GM19193 (cell line): Measurements from ENCODE around the gene HOXA11.

Source experiments
- POLR2A ChIP-seq: IDR thresholded peaks from 4 replicates; pipeline ENCODE4 v1.6.1; 2011; ENCODE audit not compliant: insufficient read depth, insufficient read length; ENCODE audit errors: extremely low read depth

HOXA11 gene

DNA sequence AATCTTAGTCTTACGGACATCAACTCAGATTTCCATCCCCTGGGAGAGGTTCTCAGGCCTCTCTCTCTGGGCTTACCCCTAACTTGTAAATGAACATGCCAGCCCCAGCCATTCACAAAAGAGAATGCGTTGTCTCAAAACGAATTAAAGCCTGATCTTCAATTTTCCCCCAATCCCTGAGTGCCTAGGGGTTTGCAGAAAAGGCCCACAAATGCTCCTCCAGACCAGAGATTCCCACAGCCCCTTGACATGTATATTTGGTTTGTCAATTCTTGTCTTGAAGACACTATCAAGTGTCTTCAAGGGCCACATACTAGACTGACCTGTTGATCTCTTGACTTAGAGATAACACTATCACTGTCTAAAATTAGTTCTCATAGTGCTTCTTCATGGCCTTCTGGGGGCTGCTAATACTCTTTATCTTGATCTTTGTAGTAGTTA, 26.8 kb upstream of the HOXA11 start:
- no peak for TF ChIP-seq POLR2A

DNA sequence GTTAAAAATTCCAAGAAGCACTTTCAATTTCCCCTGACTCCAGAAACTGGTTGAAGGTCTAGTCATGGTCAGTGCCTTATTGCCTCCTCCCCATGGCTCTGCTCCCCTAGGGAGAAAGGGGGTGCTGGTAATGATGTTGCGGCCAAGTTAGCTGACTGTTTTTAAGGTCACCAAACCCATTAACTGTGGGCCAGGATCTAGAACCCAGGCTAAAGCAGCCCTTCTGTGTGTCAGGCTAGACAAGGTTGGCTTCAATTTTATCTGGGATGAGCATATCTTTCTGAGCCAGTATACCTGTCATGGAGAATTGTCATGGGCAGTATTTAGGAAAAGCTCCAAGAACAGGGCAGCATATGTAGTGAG, 26.0 kb upstream of the HOXA11 start:
- no peak for TF ChIP-seq POLR2A

DNA sequence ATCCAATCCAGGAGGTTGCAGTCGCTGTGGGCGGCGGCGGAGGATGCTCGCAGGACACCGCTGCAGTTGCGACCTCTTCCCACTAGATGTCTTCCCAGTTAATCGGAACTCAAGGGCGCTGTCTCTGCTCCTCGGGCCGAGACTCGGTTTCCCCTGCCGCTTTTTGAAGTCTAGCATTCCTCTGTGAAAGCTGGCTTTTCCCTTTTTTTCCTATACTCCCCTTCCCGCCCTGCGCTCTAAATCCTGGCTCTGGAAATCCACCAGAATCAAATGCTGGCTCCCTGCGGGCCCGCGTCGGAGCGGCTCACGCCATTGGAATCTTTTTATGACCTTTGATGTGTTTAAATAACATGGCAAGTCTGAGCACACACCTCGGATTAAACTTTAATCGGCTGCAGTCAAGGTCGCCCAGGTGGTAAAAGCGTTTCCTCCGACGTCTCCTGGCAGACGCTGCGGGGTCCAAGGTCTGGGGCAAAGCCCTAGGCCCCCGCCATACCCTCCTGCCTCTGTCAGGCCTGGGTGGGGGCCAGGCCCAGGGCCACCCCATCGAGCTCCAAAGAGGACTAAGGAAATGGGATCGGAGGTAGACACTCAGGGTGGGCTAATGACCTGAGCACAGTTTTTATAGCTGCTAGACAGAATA, 25.5 kb upstream of the HOXA11 start:
- TF ChIP-seq POLR2A, result no peak

DNA sequence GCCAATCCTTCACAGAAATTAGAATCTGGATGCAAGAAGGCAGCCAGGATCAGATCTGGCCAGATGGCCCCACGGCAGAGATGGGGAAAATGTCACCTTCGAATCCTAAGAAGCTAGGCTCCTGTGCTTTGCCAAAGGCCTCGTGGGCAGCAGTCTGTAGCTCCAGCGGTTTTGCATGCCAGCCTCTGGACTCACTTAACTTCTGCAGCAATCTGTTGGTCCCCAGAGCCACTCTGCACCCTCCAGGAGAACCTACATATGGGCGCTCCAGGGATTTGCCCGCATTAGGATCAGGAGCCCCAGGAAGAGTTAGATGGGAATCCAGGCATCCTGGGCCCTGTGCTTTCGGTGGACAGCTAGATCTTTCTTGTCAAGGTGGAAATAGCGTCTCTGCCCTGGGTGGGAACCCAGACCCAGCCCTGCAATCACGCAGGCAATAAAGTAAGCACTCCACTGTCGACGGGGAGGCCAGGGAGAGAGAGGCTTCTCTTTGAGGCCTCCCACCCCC, 25.0 kb upstream of the HOXA11 start:
- TF ChIP-seq POLR2A, result no peak

DNA sequence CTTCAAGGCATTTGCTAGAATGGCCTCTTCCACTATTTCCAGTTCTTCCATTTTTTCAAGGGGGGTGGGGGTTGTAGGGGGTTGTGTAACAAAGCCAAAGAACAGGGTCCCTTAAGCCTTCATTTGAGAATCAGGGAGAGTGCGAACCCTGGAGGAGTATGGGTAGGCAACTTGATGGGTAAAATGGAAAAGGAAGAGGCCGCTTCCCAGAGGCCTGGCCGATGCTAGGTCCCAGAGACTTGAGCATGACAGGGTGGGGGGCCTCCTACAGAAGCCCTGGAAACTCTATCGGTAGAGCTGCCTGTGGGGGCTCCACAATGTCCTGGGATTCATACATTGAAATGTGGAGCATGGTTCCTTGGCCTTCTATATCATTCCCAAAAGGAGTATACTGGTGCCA, 24.0 kb upstream of the HOXA11 start:
- no peak for TF ChIP-seq POLR2A

GRCh38 chr7:27207348-27207985, 22.4 kb upstream of the HOXA11 start:
- TF ChIP-seq POLR2A, result no peak

- no peak for TF ChIP-seq POLR2A
Measured at GRCh38 chr7:27205325-27206280, 20.6 kb upstream of the HOXA11 start.

DNA sequence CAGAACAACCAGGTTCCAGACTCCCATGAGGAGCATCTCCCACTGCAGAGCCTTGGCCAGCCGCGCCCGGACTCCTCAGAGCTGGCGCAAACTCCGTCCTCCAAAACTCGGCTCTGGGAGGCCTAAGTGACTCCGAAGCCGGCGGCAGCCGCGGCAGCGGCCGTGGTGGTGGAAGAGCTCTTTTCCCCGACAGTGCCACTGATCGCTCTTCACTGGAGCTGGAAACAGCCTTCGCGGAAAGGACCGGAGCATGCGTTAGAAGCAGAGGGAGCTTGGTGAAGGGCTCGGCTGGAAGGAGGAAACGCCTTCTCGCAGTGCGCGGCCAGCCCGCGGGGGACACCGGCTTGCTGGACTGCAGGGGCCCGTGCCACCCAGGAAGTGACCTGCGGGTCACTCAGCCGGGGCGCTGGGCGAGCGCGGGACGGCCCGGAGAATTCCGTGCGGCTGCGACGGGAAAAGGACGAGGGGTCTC, 19.9 kb upstream of the HOXA11 start:
- TF ChIP-seq POLR2A, result no peak

DNA sequence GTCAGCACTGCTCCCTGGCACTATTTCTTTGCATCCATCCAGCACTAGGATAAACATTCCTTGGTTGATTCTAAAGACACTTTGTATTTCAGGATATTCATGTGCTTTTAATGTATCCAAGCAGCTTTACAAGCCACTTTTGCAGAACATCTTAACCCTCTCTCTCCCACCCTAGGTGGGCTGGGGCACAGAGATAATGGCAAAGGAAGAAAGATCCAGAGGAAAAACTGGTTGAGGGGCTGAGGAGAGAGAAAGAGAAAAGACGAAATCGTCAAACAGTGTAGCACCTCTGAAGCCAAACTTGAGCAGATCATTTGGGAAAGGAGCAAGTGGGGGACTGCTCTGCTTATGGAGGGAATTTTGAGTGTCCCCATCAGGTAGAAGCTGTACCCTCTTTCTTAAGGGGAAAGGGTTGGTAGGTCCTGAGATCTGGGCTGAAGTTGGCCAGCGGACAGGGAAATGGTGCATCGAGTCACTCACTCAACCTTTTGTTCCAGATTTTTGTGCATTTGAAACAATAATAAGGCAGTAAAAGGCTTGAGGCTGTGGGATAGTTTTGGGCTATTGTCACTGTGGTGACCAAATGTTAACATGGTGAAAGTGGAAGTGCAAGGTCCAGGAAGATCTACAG, 19.0 kb upstream of the HOXA11 start:
- no peak for TF ChIP-seq POLR2A

- TF ChIP-seq POLR2A, result no peak
Measured at GRCh38 chr7:27203365-27203953, 18.4 kb upstream of the HOXA11 start.

DNA sequence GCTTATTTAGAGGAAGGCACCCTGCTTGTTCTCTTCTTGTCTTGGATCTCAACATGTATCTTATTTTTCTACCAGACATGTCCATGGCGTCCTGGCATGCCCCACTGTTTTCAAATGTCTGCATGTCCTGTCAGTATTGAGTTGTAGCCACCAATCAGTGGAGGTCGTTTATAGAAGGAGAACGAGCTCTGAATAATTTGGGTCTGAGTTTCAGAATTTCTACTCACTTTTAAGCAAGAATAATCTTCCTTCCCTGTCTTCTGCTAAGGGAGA, 17.8 kb upstream of the HOXA11 start:
- no peak for TF ChIP-seq POLR2A

DNA sequence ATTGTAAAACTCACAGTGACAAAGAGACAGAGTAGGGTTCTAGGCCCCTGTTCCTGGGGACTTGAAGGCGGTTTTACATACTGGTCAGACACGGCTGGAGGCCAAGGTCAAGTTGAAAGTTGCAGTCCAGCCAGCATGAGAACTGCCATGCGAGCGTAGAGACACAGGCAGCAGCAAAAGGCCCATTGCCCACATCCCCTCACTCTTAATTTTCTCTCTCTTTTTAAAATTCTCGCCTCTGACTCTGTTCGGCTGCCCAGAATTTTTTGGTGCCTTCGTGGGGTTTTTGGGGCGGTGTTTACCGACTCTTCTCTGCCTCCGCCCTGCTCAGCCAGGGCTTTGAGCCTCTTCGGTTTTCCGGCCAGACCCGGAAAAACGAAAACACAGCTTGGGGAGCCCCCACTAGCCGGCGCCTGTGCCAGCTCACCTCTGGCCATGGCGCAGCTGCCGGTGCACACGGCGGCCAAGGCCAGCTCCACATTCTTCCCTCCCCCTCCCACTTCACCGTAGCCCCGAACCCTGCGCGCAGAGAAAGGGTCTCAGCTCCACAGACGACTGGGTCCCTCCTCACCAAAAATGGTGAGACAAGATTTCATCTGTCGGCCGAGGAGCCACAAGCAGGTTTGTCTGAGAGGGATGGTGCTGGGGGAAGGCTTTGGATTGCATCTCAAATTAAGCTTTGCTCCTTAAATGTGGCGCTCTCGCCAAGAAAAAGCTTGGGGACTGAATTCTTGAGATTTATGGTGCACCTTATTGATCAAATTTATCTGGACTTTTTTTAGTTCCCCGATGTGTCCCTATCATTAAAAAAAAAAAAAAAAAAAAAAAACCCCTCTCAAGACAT, 17.2 kb upstream of the HOXA11 start:
- TF ChIP-seq POLR2A, result no peak

- TF ChIP-seq POLR2A, result no peak
Measured at GRCh38 chr7:27201580-27202017, 16.6 kb upstream of the HOXA11 start.
